IMR-90 (cell line): Measurements from ENCODE around the gene PRKCA. TPM values are rescaled to one million over a fixed set of nuclear protein-coding genes. Genes with fewer than 3 reads are reported as not detected.

Experiments
- ATAC-seq: fragments of 200-7000 bp; cut with Tn5 transposase; 2 replicates; pipeline ENCODE4 v1.9.1; 2020; ENCODE audit warnings: low read depth, mild to moderate bottlenecking, moderate library complexity
- BruUV-seq: library from RNA; stranded (reverse); fragments of 400-500 nt; replicated peaks from 2 replicates; lab custom pipeline; 2021; lab: Mats Ljungman, UMichigan
- CTCF ChIA-PET: fragments of 300-600 bp; formaldehyde crosslinking; extraction: SDS; loops from one replicate; lab custom pipeline; 2021; ENCODE audit warnings: antibody characterized with exemption; lab: Yijun Ruan, JAX
- POLR2A ChIA-PET: fragments of 300-600 bp; sonication (Branson Sonifier 250); formaldehyde crosslinking; loops from one replicate; lab custom pipeline; 2022; ENCODE audit warnings: antibody characterized with exemption; ENCODE audit not compliant: unreplicated experiment; lab: Charles Lee
- DNase-seq: peaks from one replicate; pipeline ENCODE4 v3.0.0; 2013
- H2AFZ ChIP-seq: replicated peaks from 2 replicates; pipeline ENCODE3; 2013; ENCODE audit warnings: low read length, mild to moderate bottlenecking; ENCODE audit not compliant: poor library complexity
- H2AK5ac ChIP-seq: 2 replicates; pipeline ENCODE4 v1.6.1; 2013; ENCODE audit warnings: low read depth, low read length, inconsistent platforms
- H2AK9ac ChIP-seq: replicated peaks from 2 replicates; pipeline ENCODE3; 2013; ENCODE audit warnings: mild to moderate bottlenecking, low read depth, low read length, moderate library complexity; ENCODE audit not compliant: poor library complexity
- H2BK120ac ChIP-seq: 2 replicates; pipeline ENCODE4 v1.6.1; 2013; ENCODE audit warnings: low read depth, low read length, inconsistent platforms
- H2BK15ac ChIP-seq: 3 replicates; pipeline ENCODE4 v1.6.1; 2013; ENCODE audit warnings: low read depth, low read length, inconsistent platforms
- H2BK20ac ChIP-seq: 2 replicates; pipeline ENCODE4 v1.6.1; 2013; ENCODE audit warnings: low read depth, mild to moderate bottlenecking, inconsistent platforms, low read length, moderate library complexity
- H2BK5ac ChIP-seq: 2 replicates; pipeline ENCODE4 v1.6.1; 2013; ENCODE audit warnings: mild to moderate bottlenecking, low read depth, low read length, inconsistent platforms; ENCODE audit not compliant: poor library complexity, severe bottlenecking
- H3K14ac ChIP-seq: replicated peaks from 2 replicates; pipeline ENCODE4 v1.6.1; 2013; ENCODE audit warnings: low read depth, low read length, inconsistent platforms
- H3K18ac ChIP-seq: 2 replicates; pipeline ENCODE4 v1.6.1; 2013; ENCODE audit warnings: low read depth, low read length, control low read depth
- H3K23ac ChIP-seq: 2 replicates; pipeline ENCODE4 v1.6.1; 2013; ENCODE audit warnings: low read depth, low read length, inconsistent platforms
- H3K27ac ChIP-seq: 2 replicates; pipeline ENCODE4 v1.5.1; 2013; ENCODE audit warnings: mild to moderate bottlenecking, control low read depth, low read length; ENCODE audit not compliant: insufficient read depth
- H3K27me3 ChIP-seq: 2 replicates; pipeline ENCODE4 v1.6.1; 2013; ENCODE audit warnings: low read length; ENCODE audit not compliant: control insufficient read depth, insufficient read depth
- H3K36me3 ChIP-seq: 2 replicates; pipeline ENCODE4 v1.6.1; 2013; ENCODE audit warnings: low read length, mixed read lengths; ENCODE audit not compliant: control insufficient read depth, insufficient read depth
- H3K4ac ChIP-seq: 2 replicates; pipeline ENCODE4 v1.6.1; 2013; ENCODE audit warnings: low read depth, low read length, inconsistent platforms
- H3K4me1 ChIP-seq: 2 replicates; pipeline ENCODE4 v1.6.1; 2013; ENCODE audit warnings: low read length, mixed read lengths; ENCODE audit not compliant: control insufficient read depth, insufficient read depth
- H3K4me2 ChIP-seq: 2 replicates; pipeline ENCODE4 v1.6.1; 2013; ENCODE audit warnings: low read depth, mild to moderate bottlenecking, control low read depth, low read length, moderate library complexity
- H3K4me3 ChIP-seq: 2 replicates; pipeline ENCODE4 v1.5.1; 2013; ENCODE audit warnings: low read depth, mild to moderate bottlenecking, control low read depth, low read length, moderate library complexity; ENCODE audit not compliant: insufficient read depth
- H3K56ac ChIP-seq: 2 replicates; pipeline ENCODE4 v1.6.1; 2013; ENCODE audit warnings: low read length, inconsistent platforms; ENCODE audit not compliant: insufficient read depth; ENCODE audit errors: extremely low read depth
- H3K79me1 ChIP-seq, 2 experiments: 2 replicates each; pipeline ENCODE4 v1.6.1; 2013; ENCODE audit warnings: low read length in 2 of 2, inconsistent platforms in 1 of 2, low read depth in 1 of 2
- H3K9ac ChIP-seq: 2 replicates; pipeline ENCODE4 v1.6.1; 2013; ENCODE audit warnings: low read depth, low read length, control low read depth
- H3K9me1 ChIP-seq: 2 replicates; pipeline ENCODE4 v1.6.1; 2013; ENCODE audit warnings: low read length, inconsistent platforms; ENCODE audit not compliant: insufficient read depth
- H3K9me3 ChIP-seq: 2 replicates; pipeline ENCODE4 v1.6.1; 2013; ENCODE audit warnings: low read length; ENCODE audit not compliant: control insufficient read depth, insufficient read depth
- H4K20me1 ChIP-seq: 2 replicates; pipeline ENCODE4 v1.6.1; 2013; ENCODE audit warnings: low read length, inconsistent platforms; ENCODE audit not compliant: insufficient read depth
- H4K5ac ChIP-seq: 2 replicates; pipeline ENCODE4 v1.6.1; 2013; ENCODE audit warnings: mild to moderate bottlenecking, low read depth, low read length, control low read depth
- H4K8ac ChIP-seq, 2 experiments: 2 replicates each; pipeline ENCODE4 v1.6.1; 2013; ENCODE audit warnings: low read depth in 2 of 2, low read length in 2 of 2, control low read depth in 1 of 2, inconsistent platforms in 1 of 2
- H4K91ac ChIP-seq: 2 replicates; pipeline ENCODE4 v1.6.1; 2013; ENCODE audit warnings: low read depth, low read length, inconsistent platforms; ENCODE audit not compliant: insufficient read depth
- BHLHE40 ChIP-seq: fragments of 150-350 bp; IDR thresholded peaks from 2 replicates; pipeline ENCODE4 v1.6.1; 2016; ENCODE audit warnings: mild to moderate bottlenecking, low read depth, low read length
- CEBPB ChIP-seq: IDR thresholded peaks from 2 replicates; pipeline ENCODE4 v1.6.1; 2012; ENCODE audit warnings: low read depth, low read length, improper control_type of control experiment
- FOS ChIP-seq: fragments of 150-350 bp; IDR thresholded peaks from 2 replicates; pipeline ENCODE4 v1.6.1; 2016; ENCODE audit warnings: low read depth, low read length
- MAFK ChIP-seq: IDR thresholded peaks from 2 replicates; pipeline ENCODE4 v1.6.1; 2012; ENCODE audit warnings: low read depth, low read length, improper control_type of control experiment
- MXI1 ChIP-seq: IDR thresholded peaks from 2 replicates; pipeline ENCODE4 v1.6.1; 2012; ENCODE audit warnings: low read depth, mild to moderate bottlenecking, low read length, moderate library complexity, borderline replicate concordance
- POLR2A ChIP-seq: IDR thresholded peaks from 2 replicates; pipeline ENCODE4 v1.6.1; 2012; ENCODE audit warnings: mild to moderate bottlenecking, low read depth, low read length
- RCOR1 ChIP-seq: IDR thresholded peaks from 2 replicates; pipeline ENCODE4 v1.6.1; 2012; ENCODE audit warnings: mild to moderate bottlenecking, low read length, improper control_type of control experiment; ENCODE audit not compliant: insufficient replicate concordance
- SMC3 ChIP-seq: fragments of 150-350 bp; IDR thresholded peaks from 2 replicates; pipeline ENCODE4 v1.6.1; 2016; ENCODE audit warnings: low read depth, mild to moderate bottlenecking, antibody characterized with exemption, low read length, moderate library complexity
- WGBS, 2 experiments: methylation state at CpG; one replicate each; pipeline versions ENCODE4 v1.1.5 to v1.1.7; 2013; ENCODE audit warnings: missing lambda C conversion rate in 2 of 2; ENCODE audit not compliant: insufficient read length in 1 of 2; ENCODE audit errors: extremely low coverage in 2 of 2; 5-methylcytosine and 5-hydroxymethylcytosine counted together
- dilution Hi-C: fragments of 300-500 bp; cut with HindIII; formaldehyde crosslinking; loops from one replicate; pipeline ENCODE4 v1.14.3; 2018; ENCODE audit warnings: low sequenced_read_pairs; ENCODE audit not compliant: unreplicated experiment
- in situ Hi-C: fragments of 300-500 bp; cut with MboI; formaldehyde crosslinking; loops from 3 replicates; pipeline ENCODE4 v1.14.3; 2019; ENCODE audit warnings: low sequenced_read_pairs, inconsistent platforms, mixed read lengths
- intact Hi-C: fragments of 100-400 bp; cut with micrococcal nuclease; formaldehyde crosslinking; loops from 2 replicates; pipeline ENCODE4 v1.10.0; 2022
- polyA plus RNA-seq, 3 experiments: library from polyadenylated mRNA; depleted of rRNA; stranded (reverse); fragments of >200 nt; gene quantifications; 2 replicates each; pipeline ENCODE4 v1.2.3, GENCODE V29; 2012; ENCODE audit warnings: low replicate concordance in 1 of 3
- total RNA-seq: library from RNA; depleted of rRNA; stranded (reverse); fragments of >200 nt; gene quantifications from 2 replicates; pipeline ENCODE4 v1.2.3, GENCODE V29; 2012
- TF ChIP-seq, protein P1 (sequence below): conservative IDR thresholded peaks from 2 replicates; pipeline ENCODE4 v1.5.1; 2012; ENCODE audit warnings: mild to moderate bottlenecking, low read depth, low read length, improper control_type of control experiment
- TF ChIP-seq, protein P2 (sequence below): fragments of 150-350 bp; IDR thresholded peaks from 2 replicates; pipeline ENCODE4 v1.6.1; 2017; ENCODE audit warnings: mild to moderate bottlenecking, antibody characterized with exemption, low read length, low read depth

PRKCA gene
- total and polyA plus RNA-seq, 2 of the 4 experiments (the other 2 are of a cell fraction) = 31.0 to 46.0 TPM

GRCh38 chr17:66614469-66614868 lies 312.1 kb downstream of the PRKCA start:
- 20% methylated on average over 1 of the region's 4 CpGs; no CpG with 5 or more reads in 1 of the 2 experiments for WGBS, 2 experiments
- intact Hi-C loops (no loop called here), in situ Hi-C loops (no loop called here), dilution Hi-C loops (no loop called here)
- Histone ChIP-seq H4K91ac (no peak overlapping the region), H3K9me3 (peaks cover 3% of the 10 kb centered on the region), H3K56ac (no peak overlapping the region), H2BK5ac (no peak overlapping the region), H3K18ac (no peak overlapping the region), H3K9ac (no peak overlapping the region), H4K5ac (no peak overlapping the region), H2AFZ (no peak overlapping the region), H3K4me2 (no peak overlapping the region), H4K20me1 (peaks cover 13% of the 10 kb centered on the region), H2BK20ac (no peak overlapping the region), H3K4ac (no peak overlapping the region), H3K36me3 (no peaks in the 10 kb centered on the region; the same call in 1 of the 2 replicates), H3K79me1 (peaks cover 33 to 60% of the 10 kb centered on the region in 2 experiments), H3K9me1 (peaks cover 9% of the 10 kb centered on the region; the same call in 1 of the 2 replicates), H3K4me1 (peaks cover 5% of the 10 kb centered on the region), H3K14ac (no peak overlapping the region), H2AK9ac (no peak overlapping the region), H2BK15ac (no peak overlapping the region), H4K8ac (no peak overlapping the region), H2BK120ac (no peak overlapping the region), H2AK5ac (no peak overlapping the region), H3K23ac (no peak overlapping the region), H3K27me3 (no peaks in the 10 kb centered on the region), H3K4me3 (no peak overlapping the region), H3K27ac (no peak overlapping the region)
- CTCF ChIA-PET = no interaction called here
- TF ChIP-seq BHLHE40 (no peak), MXI1 (no peak), CEBPB (no peak), POLR2A (no peak), RCOR1 (no peak), SMC3 (no peak), FOS (no peak), MAFK (no peak)
- TF ChIP-seq, protein P1, sequence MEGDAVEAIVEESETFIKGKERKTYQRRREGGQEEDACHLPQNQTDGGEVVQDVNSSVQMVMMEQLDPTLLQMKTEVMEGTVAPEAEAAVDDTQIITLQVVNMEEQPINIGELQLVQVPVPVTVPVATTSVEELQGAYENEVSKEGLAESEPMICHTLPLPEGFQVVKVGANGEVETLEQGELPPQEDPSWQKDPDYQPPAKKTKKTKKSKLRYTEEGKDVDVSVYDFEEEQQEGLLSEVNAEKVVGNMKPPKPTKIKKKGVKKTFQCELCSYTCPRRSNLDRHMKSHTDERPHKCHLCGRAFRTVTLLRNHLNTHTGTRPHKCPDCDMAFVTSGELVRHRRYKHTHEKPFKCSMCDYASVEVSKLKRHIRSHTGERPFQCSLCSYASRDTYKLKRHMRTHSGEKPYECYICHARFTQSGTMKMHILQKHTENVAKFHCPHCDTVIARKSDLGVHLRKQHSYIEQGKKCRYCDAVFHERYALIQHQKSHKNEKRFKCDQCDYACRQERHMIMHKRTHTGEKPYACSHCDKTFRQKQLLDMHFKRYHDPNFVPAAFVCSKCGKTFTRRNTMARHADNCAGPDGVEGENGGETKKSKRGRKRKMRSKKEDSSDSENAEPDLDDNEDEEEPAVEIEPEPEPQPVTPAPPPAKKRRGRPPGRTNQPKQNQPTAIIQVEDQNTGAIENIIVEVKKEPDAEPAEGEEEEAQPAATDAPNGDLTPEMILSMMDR = no peak
- TF ChIP-seq, protein P2, sequence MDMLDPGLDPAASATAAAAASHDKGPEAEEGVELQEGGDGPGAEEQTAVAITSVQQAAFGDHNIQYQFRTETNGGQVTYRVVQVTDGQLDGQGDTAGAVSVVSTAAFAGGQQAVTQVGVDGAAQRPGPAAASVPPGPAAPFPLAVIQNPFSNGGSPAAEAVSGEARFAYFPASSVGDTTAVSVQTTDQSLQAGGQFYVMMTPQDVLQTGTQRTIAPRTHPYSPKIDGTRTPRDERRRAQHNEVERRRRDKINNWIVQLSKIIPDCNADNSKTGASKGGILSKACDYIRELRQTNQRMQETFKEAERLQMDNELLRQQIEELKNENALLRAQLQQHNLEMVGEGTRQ = no peak
- POLR2A ChIA-PET = no interaction called here
- no peak for ATAC-seq
- BruUV-seq = no TSS peak
- DNase-seq = no peak
